HG03025 (cell line): Measurements from ENCODE around the gene RPL13A.

ENCODE experiments used
- ATAC-seq: cut with Tn5 transposase; IDR thresholded peaks from one replicate; pipeline ENCODE4 v1.9.1; 2021; ENCODE audit warnings: mild to moderate bottlenecking, moderate library complexity; ENCODE audit not compliant: unreplicated experiment, low FRiP score

Gene RPL13A

GRCh38 chr19:49502866-49503581 is 15.6 kb downstream of the RPL13A start:
- ATAC-seq = no peak

DNA sequence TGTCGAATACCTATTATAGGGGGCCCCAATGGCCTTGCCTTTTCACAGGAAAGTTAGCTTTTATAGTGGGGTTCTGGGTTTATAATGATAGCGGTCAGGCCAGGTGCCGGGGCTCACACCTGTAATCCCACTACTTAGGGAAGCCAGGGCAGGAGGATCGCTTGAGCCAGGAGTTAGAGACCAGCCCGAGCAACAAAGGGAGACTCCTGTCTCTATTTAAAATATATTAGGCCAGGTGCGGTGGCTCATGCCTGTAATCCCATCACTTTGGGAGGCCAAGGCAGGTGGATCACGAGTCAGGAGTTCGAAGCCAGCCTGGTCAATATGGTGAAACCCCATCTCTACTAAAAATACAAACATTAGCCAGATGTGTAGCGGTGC is 16.2 kb downstream of the RPL13A start:
- no peak for ATAC-seq

DNA sequence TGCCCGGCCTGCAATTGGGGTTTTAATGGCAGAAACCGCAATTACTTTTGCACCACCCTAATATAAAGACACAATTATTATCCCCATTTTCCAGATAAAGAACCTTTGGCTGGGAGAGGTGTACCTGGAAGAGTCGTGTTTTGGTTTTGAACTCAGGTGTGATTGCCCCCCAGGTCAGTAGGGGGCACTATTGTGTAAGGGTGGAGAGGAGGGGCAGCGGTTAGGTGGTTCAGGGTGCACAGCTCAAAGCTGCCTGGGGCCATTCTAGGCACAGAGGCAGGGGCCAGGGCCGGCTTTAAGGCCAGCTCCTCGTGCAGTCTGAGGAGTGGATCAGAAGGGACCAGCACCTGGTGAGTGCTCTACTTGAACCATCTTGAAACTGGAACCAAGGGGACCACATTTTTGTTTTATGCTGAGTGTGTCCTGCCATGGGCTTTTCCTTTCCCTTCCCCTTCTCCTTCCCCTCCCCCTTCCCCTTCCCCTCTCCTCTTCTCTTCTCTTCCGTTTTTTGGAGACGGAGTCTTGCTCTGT is 19.2 kb downstream of the RPL13A start:
- no peak for ATAC-seq

- no peak for ATAC-seq
Measured at GRCh38 chr19:49507803-49508494, 20.5 kb downstream of the RPL13A start.

GRCh38 chr19:49512970-49513745 is 25.8 kb downstream of the RPL13A start:
- ATAC-seq = no peak

DNA sequence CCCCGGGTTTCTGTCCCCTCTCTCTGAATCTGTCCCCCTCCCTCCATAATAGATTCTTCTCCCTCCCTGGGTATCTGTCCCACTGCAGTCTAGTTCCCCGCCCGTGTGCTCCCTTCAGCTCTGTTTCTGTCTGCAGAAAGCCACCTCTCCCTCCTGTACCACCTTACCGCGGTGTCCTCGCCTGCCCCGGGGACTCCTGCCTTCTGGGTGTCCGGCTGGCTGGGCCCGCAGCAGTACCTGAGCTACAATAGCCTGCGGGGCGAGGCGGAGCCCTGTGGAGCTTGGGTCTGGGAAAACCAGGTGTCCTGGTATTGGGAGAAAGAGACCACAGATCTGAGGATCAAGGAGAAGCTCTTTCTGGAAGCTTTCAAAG is 26.3 kb downstream of the RPL13A start:
- no peak for ATAC-seq

DNA sequence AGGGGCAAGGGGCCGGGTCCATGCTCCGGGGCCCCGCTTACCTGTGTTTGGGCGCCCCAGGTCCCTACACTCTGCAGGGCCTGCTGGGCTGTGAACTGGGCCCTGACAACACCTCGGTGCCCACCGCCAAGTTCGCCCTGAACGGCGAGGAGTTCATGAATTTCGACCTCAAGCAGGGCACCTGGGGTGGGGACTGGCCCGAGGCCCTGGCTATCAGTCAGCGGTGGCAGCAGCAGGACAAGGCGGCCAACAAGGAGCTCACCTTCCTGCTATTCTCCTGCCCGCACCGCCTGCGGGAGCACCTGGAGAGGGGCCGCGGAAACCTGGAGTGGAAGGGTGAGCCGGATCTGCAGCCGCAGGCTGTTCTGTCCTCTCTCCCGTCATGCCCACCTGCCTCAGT is 26.7 kb downstream of the RPL13A start:
- ATAC-seq = no peak

DNA sequence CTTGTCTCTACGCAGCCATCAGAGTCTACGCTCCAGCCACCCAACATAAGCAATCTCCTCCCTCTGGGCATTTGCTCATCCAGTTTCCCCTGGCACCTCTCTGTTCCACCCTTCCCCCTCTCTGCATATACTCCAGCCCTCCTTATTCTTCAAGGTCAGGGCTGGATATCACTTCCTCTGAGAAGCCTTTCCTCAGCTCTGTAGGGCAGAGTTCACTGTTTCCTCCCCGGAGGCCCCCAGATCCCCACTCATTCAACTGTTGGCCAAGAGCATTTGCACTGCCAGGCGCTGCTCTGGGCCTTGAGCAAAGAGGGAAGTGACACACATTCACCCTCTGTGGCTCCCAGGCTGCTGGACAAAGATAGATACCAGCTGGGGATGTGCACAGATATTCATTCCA is 28.4 kb downstream of the RPL13A start:
- no peak for ATAC-seq

DNA sequence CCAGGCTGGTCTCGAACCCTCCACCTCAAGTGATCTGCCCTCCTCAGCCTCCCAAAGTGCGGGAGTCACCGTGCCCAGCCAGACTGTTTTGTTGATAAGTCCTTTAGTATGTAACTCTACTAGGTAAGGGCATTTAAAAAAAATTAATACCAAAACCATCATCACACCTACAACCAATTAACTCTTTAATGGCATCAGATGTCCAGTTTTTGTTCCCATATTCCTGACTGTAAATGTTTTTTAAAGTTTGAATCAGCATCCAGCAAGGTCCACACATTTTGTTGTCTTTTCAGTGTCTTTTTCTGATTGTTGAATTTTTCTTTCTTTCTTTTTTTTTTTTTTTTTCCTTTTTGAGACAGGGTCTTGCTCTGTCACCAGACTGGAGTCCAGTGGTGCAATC is 30.6 kb downstream of the RPL13A start:
- no peak for ATAC-seq

DNA sequence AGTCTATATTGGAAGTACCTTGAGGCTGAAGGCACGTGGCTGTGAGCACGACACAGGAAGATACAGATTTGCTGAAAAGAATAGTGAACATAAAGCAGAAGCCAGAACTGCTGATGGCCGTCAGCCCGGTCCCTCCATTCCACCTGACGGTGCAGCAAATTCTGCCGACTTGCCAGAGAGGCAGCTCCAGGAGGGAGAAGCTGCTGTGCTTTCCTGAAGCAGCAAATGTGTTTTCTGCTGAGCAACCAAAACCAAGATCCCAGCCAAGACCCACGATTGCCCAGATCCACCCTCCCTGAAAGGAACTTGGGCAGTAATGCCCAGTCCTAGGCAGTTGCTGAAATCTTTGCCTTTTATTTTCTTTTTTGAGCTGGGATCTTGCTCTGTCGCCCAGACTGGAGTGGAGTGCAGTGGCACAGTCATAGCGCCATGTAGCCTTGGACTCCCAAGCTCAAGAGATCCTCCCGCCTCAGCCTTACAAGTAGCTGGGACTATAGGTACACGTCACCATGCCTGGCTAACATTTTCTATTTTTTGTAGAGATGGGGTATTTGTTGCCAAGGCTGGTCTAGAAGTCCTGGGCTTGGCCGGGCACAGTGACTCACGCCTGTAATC is 33.4 kb downstream of the RPL13A start:
- ATAC-seq = no peak

GRCh38 chr19:49524812-49525455 is 37.5 kb downstream of the RPL13A start:
- no peak for ATAC-seq

DNA sequence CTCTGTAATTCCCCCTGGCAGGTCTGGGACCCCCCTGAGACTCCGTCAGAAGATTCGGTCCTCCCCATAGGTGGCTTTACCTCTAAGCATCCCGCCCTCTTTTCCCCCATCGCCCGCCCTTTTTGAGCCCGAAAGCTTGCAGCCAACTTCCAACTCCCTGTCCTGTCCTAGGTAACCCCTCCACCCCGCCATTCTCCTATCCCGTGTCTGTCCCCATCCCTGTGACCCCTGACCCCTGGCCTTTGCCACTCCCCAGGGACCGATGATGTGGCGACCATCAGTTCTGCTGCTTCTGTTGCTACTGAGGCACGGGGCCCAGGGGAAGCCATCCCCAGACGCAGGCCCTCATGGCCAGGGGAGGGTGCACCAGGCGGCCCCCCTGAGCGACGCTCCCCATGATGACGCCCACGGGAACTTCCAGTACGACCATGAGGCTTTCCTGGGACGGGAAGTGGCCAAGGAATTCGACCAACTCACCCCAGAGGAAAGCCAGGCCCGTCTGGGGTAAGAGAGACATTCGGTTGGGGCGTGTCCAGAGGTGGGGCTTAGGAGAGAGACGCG is 40.9 kb downstream of the RPL13A start:
- no peak for ATAC-seq

- no peak for ATAC-seq
Measured at GRCh38 chr19:49530708-49531107, 43.3 kb downstream of the RPL13A start.

DNA sequence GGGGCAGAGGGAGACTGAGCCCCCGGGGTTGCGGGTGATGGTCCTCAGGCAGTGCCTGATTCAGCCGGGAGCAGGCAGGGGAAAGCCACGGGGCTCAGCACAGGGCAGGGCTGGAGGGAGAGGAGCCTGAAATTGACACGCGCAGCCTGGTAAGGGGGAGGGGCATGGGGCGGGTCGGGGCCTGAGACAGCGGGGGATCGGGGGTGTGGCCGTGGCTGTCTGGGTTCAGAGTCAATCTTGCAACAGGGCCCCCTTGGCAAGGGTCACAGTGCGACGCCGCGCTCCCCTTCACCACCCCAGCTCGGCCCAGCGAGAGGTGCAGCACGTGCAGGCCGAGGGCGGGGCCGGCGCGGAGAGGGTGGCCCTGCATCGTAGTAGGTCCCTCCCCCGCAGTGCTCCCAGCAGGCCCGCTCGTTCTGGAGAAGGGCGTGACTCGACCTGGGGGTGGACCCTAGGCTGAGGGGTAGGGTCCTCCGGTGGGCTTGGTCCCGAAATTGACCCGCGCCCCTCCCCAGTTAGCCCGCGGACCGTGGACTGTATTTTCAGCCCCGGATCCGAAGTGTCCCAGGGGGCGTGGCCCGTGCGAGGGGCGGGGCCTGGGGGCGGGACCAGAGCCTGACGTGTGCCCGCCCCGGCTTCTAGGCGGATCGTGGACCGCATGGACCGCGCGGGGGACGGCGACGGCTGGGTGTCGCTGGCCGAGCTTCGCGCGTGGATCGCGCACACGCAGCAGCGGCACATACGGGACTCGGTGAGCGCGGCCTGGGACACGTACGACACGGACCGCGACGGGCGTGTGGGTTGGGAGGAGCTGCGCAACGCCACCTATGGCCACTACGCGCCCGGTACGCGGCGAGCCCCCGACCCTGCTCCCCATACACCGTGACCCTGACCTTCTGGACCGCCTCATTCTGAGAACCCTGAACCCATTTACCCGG is 46.4 kb downstream of the RPL13A start:
- no peak for ATAC-seq

- ATAC-seq = no peak
Measured at GRCh38 chr19:49534632-49535385, 47.4 kb downstream of the RPL13A start.

GRCh38 chr19:49536921-49537462 is 49.6 kb downstream of the RPL13A start:
- no peak for ATAC-seq

GRCh38 chr19:49538643-49539042 is 51.2 kb downstream of the RPL13A start:
- no peak for ATAC-seq
